ENCODE data around the gene CACNB4.

GRCh38 chr2:152055366-152056108 lies 43.3 kb downstream of the CACNB4 start:
- TF ChIP-seq POLR2A (IDR thresholded peaks at IDR 0.05) = no peak
- no peak for TF ChIP-seq CTCF (IDR thresholded peaks at IDR 0.05)
